NT2/D1 (cell line): Measurements from ENCODE around the gene CDH22.

Experiments used
- DNase-seq: peaks from one replicate; pipeline ENCODE4 v3.0.0-alpha.2; 2011; ENCODE audit warnings: low read depth, low spot score
- H3K27me3 ChIP-seq: 2 replicates; pipeline ENCODE4 v1.6.0; 2011; ENCODE audit warnings: mild to moderate bottlenecking; ENCODE audit not compliant: insufficient read length, insufficient read depth
- H3K36me3 ChIP-seq: 2 replicates; pipeline ENCODE4 v1.6.1; 2011; ENCODE audit warnings: mild to moderate bottlenecking, low read length, mixed read lengths; ENCODE audit not compliant: insufficient read depth, insufficient read length
- H3K4me1 ChIP-seq: 2 replicates; pipeline ENCODE4 v1.5.1; 2011; ENCODE audit not compliant: insufficient read depth, insufficient read length
- H3K4me3 ChIP-seq: 2 replicates; pipeline ENCODE4 v1.5.1; 2011; ENCODE audit warnings: low read depth; ENCODE audit not compliant: insufficient read length
- H3K9ac ChIP-seq: 2 replicates; pipeline ENCODE4 v1.6.0; 2011; ENCODE audit warnings: low read depth; ENCODE audit not compliant: insufficient read length
- H3K9me3 ChIP-seq: 2 replicates; pipeline ENCODE4 v1.5.1; 2011; ENCODE audit warnings: mild to moderate bottlenecking, low read length; ENCODE audit not compliant: insufficient read depth
- SUZ12 ChIP-seq: IDR thresholded peaks from 2 replicates; pipeline ENCODE4 v1.6.1; 2011; ENCODE audit not compliant: insufficient read length, insufficient read depth; ENCODE audit errors: extremely low read depth
- YY1 ChIP-seq: IDR thresholded peaks from 2 replicates; pipeline ENCODE4 v1.6.1; 2011; ENCODE audit not compliant: insufficient read length, insufficient read depth
- ZNF274 ChIP-seq: IDR thresholded peaks from 2 replicates; pipeline ENCODE4 v1.6.1; 2011; ENCODE audit warnings: mild to moderate bottlenecking, low read depth, low read length

The CDH22 gene

DNA sequence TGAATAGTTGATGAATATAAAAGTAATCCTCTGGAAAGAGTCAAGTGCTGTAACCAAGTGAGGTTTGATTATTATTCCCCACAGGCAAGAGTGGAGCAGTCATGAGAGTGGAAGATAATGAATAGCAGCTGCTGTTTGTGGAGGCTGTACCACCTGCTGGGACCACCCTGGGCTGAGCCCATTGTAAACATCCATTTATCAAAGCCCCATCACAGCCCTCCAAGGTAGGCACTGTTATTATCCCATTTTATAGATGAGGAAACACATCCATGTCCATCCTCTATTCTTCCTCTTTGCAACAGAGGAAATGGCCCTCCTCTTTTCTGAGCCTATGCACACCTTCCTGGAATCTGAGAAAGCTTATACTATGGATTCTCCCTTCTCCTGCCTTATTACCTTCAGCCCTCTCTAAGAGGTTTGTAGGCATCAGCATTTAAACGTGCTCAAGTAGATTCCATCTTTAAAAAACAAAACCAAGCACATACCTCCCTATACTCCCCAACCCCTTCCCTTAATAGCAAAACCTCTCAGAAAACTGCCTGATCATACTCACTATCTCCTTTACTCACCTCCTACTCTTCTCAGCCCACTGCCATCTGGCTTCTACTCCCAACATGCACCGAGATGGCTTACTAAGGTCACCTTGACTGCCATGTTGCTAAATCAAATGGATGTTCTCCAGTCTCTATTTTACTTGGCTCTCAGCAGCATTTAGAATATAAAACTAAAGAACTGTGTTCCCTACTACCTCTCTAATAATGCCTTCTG lies 37.1 kb downstream of the CDH22 start:
- DNase-seq = no peak
- TF ChIP-seq YY1 = no peak
- TF ChIP-seq SUZ12 = no peak
- TF ChIP-seq ZNF274 = no peak
- no peaks in the 10 kb centered on the region; the same call in 1 of the 2 replicates for H3K9me3 ChIP-seq
- H3K27me3 ChIP-seq = no peaks in the 10 kb centered on the region
- H3K4me1 ChIP-seq = peaks cover 9% of the 10 kb centered on the region
- H3K36me3 ChIP-seq = no peaks in the 10 kb centered on the region
- H3K4me3 ChIP-seq = no peak overlapping the region
- H3K9ac ChIP-seq = no peak overlapping the region

DNA sequence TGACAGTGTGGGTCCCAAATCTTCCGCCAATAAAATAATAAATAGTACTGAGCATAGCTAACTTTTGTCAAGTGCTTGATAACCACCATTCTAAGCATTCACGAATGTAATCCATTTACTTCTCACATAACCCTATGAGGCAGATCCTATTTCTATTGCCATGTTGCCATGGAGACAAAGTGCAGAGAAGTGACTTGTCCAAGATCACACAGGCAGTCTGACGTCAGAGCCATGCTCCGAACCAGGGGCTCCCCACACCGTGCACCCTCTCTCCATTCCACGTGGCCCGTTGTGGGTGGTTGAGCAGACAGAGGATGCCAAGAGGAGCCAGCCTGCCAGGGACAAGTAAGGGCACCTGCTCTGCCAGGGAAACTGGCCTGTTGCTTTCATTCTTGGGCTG lies 38.9 kb downstream of the CDH22 start:
- H3K36me3 ChIP-seq = no peaks in the 10 kb centered on the region
- no peaks in the 10 kb centered on the region for H3K27me3 ChIP-seq
- H3K4me1 ChIP-seq = peaks cover 9% of the 10 kb centered on the region
- H3K9ac ChIP-seq = no peak overlapping the region
- TF ChIP-seq ZNF274 (no peak), SUZ12 (no peak), YY1 (no peak)
- H3K9me3 ChIP-seq = no peaks in the 10 kb centered on the region
- H3K4me3 ChIP-seq = no peak overlapping the region
- DNase-seq = no peak

DNA sequence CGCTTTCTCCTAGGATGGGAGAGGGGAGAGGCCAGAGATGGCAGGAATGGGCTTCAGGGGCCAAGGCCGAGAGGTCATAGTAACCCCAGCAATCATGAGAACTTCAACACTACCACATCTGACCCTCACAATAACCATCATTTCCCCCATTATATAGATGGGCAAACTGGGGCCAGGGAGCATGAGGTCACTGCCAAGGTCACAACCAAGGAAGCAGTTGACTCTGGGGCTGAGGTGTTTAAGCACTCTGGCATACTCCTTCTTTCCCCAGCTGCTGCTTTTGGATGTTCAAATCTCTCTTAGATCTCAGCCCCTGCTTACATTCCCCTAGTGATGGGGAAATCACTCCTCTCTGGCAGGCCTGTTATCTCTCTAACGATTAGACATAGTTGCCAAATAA lies 39.6 kb downstream of the CDH22 start:
- Histone ChIP-seq H3K4me1 (peaks cover 6% of the 10 kb centered on the region), H3K36me3 (no peaks in the 10 kb centered on the region), H3K9ac (no peak overlapping the region), H3K27me3 (no peaks in the 10 kb centered on the region), H3K4me3 (no peak overlapping the region), H3K9me3 (no peaks in the 10 kb centered on the region)
- TF ChIP-seq YY1 (no peak), SUZ12 (no peak), ZNF274 (no peak)
- no peak for DNase-seq

DNA sequence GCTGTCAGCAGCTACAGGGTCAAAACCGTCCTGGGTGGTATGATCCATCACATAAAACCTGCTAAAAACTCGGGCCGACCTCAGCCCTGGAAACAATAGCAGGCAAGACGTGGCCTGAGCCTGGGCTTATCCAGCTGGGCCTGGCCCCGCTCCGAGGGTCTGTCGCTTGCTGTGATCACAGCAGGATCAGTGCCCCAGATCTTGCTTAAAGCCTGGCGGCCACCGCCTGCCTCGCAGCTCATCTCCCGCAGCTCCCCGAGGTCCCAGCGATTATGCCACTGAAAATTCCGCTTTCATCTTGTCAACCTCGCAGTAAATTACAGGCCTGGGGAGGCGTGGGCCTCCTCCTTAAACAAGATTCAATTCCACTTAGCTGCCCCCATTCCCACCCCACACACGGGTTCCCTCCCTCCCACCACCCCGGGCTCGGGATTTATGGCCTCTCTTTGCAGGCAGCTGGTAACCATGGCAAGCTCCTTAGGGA lies 40.1 kb downstream of the CDH22 start:
- no peaks in the 10 kb centered on the region for H3K36me3 ChIP-seq
- no peaks in the 10 kb centered on the region for H3K9me3 ChIP-seq
- no peak for TF ChIP-seq ZNF274
- no peak for TF ChIP-seq YY1
- TF ChIP-seq SUZ12 = no peak
- peak overlapping the region; percentile 38 for H3K9ac ChIP-seq
- H3K4me1 ChIP-seq = peaks cover 6% of the 10 kb centered on the region
- no peak for DNase-seq
- H3K4me3 ChIP-seq = no peak overlapping the region
- no peaks in the 10 kb centered on the region for H3K27me3 ChIP-seq

DNA sequence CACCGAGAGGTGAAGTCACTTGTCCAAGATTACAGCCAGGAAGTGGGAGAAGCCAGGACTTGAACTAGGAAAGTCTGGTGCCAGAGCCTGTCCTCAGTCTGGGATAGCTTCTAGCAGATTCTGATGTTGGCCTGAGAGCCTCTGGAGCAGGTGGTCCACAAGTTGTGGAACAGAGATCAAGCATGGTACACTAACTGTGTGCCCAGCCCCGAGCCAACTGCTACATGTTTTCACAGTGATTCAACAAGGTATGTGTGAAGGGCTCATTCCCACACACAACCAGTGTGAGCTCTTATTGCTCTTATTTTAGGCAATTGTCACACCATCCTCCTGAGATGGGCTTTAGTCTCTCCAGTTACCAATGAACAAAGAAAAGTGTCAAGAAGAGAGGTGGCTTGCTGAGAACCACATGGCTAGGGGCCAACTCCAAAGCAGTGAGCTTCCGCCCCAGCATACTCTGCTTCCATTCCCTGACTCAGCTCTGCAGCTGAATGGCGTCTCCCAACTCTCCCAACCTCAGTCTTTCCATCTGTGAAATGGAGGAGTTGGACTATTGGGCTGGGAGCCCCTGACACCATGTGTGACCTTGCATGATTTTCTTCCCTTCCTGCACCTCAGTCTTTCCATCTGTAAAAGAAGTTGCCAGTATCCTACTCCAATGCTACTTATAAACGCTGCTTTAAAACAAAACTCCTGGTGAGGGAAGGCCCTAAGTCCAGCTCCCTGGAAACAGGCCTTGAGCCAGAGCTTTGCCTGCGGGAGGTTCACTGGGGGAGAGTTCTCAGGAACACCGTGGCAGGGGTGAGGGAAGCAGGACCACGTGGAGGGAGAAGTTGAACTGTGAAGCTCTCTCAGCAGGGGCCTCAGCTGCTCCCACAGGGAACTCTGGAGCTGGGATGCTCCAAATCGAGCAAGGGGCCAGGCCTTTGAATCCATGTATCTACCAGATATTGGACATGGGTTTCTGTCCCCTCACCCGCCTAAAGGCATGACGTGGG lies 40.9 kb downstream of the CDH22 start:
- Histone ChIP-seq H3K4me3 (no peak overlapping the region), H3K27me3 (no peaks in the 10 kb centered on the region), H3K36me3 (no peaks in the 10 kb centered on the region), H3K4me1 (peaks cover 6% of the 10 kb centered on the region), H3K9ac (peak overlapping the region; percentile 38), H3K9me3 (no peaks in the 10 kb centered on the region)
- no peak for DNase-seq
- TF ChIP-seq SUZ12 = no peak
- TF ChIP-seq YY1 = no peak
- TF ChIP-seq ZNF274 = no peak

DNA sequence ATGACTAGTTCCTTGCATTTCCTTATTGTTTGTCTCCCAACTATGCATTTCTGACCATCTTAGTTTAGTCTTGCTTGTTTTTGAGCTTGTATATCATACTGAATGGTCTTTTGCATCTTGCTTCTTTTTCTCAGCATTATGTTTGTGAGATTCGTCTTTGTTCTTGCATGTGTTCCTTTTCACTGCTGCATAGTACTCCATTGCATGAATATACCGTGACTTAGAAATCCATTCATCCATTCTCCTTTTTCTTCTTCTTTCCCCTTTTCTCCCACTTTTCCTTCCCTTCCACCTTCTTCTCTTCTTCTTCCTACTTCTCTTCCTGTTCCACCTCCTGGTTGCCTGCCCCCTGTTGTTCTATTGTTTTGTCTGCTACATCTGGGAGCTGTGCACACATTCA lies 42.8 kb downstream of the CDH22 start:
- Histone ChIP-seq H3K36me3 (no peaks in the 10 kb centered on the region), H3K9me3 (no peaks in the 10 kb centered on the region), H3K4me3 (no peak overlapping the region), H3K27me3 (no peaks in the 10 kb centered on the region), H3K9ac (no peak overlapping the region), H3K4me1 (peaks cover 6% of the 10 kb centered on the region)
- DNase-seq = no peak
- TF ChIP-seq SUZ12 = no peak
- no peak for TF ChIP-seq ZNF274
- TF ChIP-seq YY1 = no peak
